Limb (tissue), 2 donors: ENCODE data around the gene NEK4.
A peak's percentile ranks its signal among the peaks of the same experiment; 100 is the strongest.

Source experiments
- DNase-seq, 2 donors: peaks; one replicate each; pipeline ENCODE4 v3.0.0-alpha.2; 2016; ENCODE audit errors: extremely low spot score in 2 of 2

Gene NEK4

DNA sequence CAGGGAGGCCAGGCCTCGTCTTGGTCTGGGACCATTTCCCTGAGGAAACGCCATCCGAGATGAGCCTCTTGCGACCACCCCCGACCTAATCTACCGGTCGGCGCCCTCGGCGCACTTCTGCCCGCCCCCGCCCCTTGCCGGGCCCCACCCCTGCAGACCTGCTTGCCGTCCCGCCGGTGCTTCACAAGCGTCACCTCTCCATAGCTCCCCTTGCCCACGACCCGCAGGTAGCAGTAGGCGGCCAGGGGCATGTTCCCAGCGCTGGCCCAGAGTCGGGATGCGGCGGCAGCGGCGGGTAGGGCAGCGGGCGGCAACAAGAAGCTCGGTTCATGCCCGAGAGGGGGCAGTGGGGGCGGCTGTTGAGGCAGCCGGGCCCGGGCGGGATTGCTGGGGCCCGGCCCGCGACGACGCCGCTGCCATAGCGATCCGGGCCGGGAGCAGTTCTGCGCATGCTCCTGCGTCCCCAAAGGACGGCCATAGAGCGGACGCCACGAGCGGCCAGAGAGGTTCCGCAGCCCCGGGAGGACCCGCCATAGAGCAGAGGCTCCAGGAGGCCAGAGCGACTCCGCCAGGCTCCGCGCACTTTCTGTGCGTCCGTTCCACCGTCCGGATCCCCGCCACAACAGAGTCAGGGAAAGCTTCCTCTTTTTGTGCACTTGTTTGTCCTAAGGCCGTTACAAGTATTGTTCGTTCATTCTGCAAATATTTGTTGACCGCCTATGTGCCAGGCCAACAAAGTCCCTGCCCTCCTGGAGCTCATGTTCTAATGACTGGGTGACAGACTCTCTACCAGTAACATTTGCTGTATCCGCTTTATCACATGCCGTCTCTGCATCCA, at the start of gene NEK4:
TSS of gene NEK4 (minus strand) at position 445 of the 838 bp plus-strand sequence. CDS start at position 251, 194 bp downstream.
- peak; percentile 93 to 94 for DNase-seq

GRCh38 chr3:52819936-52820335, 49.2 kb upstream of the NEK4 start:
- no peak for DNase-seq

- DNase-seq = no peak
Measured at GRCh38 chr3:52817860-52818259, 47.1 kb upstream of the NEK4 start.

DNA sequence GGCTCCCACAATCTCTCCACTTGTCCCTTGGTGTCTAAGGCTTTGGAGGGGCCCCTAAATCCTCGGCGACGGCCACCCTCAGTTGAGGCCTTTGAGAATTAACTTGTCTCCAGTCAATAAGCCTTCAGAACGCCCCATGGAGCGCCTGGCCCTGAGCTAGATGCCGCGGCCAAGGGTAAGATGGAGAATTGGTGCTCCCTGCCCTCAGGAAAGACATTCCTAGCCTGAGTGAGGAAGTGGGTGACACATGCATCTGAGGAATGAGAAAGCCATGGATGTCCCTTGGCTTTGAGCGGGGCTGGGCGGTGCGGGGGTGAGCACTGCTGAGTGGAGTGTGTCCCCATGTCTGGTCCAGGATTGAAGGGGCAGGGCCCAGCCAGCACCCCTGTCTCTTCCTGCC, 46.5 kb upstream of the NEK4 start:
- DNase-seq = no peak

DNA sequence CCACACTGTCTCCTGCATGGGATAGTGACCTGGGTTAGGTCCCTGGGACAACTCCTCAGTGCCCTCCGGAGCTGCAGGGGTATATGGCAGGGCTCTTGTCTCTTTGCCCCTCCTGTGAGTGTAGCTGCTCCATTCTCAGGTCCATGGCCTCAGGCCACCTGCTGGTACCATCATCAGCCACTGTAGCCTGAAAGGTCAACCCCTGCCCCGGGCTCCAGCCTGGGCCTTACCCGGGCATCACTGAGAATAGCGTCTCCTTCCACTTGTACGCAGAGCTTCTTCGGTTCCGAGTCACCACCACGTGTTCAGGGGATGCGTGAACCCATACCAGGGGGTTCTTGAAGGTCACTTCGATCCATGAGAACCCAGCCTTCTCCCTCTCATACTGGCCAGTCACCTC, 45.9 kb upstream of the NEK4 start:
- DNase-seq = no peak

DNA sequence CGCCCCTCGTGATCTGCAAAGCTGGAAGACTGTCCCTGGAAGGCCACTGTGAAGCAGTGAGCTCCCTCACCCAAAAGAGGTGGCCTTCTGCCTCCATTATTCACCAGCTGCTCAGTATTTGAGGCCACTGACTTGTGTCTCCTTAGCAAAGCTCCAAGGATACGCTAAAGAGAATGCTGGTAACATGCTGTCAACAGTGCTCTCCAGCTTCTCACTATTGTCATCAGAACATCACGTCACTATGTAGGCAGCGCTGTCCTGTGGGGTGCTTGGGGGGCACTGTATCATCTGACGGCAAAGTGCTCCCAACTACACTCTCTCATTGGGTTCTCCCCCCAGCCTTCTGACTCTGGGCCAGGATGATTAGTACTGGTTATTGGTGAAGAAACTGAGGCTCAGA, 45.5 kb upstream of the NEK4 start:
- DNase-seq = no peak

- DNase-seq = no peak
Measured at GRCh38 chr3:52813810-52814209, 43.1 kb upstream of the NEK4 start.

DNA sequence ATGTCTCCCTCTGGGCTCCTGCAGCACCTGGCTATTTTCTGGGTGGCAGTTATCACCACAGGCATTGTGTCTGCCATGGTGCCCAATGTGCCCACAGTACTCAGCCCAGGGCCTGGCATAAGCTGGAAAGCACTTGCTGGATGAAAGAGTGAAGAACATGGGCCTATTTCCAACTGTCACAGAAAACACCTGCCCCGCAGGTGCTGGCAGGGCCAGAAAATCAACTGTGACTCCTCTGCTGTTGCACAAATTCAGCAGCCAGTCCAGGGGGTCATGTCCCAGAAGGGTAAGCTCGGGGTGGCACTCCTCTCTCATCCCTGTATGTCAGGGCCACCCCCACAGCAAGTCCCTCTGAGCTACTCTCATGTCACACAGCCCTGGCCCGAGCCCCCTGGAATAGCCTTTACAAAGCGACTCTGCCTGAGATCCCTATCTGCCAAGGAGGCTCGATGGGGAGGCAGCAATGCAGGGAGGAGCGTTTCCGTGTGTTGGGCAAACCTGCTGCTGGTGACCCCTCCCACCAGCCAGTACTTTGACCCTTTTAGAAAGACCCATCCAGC, 40.8 kb upstream of the NEK4 start:
- DNase-seq = no peak

DNA sequence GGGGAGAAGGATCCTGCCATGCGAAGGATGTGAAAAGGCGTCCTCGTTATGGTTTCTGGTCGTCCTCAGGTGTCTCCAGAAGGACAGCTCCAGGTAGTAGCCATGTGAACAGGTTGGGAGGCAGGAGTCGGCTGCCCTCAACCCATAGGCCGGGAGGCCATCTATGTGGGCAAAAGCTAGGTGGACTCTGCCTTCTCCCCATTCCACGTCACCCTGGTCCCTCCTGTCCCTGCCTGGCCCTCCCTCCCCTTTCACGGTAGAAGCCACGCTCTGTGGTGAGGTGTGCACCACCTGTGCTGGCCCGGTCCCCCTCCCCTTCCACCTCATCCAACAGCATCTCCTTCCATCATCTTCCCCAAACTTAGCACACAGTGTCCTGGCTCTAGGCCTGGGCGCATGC, 40.2 kb upstream of the NEK4 start:
- no peak for DNase-seq

- DNase-seq = no peak
Measured at GRCh38 chr3:52809662-52810377, 39.1 kb upstream of the NEK4 start.

GRCh38 chr3:52809149-52809548, 38.4 kb upstream of the NEK4 start:
- no peak for DNase-seq

GRCh38 chr3:52805270-52806039, 34.7 kb upstream of the NEK4 start:
- no peak for DNase-seq

DNA sequence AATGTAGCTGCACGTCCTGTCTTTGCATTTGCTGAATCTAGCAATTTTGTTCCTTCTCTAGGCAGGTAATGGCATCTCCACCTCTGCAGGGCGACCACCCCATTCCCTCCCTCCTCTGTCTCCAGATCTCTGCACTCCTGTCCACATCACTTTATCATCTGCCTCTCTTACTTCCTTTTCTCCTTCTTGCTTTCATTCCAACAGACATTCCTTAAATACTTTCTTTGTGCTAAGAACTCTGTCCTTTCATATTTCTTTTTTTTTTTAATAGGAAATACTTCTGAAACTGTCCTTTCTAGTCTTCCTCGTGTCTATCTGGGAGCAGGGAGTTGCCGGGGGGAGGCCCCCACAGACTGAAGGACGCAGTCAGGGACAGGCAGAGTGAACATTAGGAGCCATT, 31.1 kb upstream of the NEK4 start:
- DNase-seq = no peak

GRCh38 chr3:52800079-52800478, 29.3 kb upstream of the NEK4 start:
- no peak for DNase-seq

- DNase-seq = no peak
Measured at GRCh38 chr3:52798978-52799476, 28.3 kb upstream of the NEK4 start.

- no peak for DNase-seq
Measured at GRCh38 chr3:52798376-52798977, 27.7 kb upstream of the NEK4 start.

- no peak for DNase-seq
Measured at GRCh38 chr3:52796411-52796810, 25.7 kb upstream of the NEK4 start.

- no peak for DNase-seq
Measured at GRCh38 chr3:52795298-52795900, 24.7 kb upstream of the NEK4 start.

DNA sequence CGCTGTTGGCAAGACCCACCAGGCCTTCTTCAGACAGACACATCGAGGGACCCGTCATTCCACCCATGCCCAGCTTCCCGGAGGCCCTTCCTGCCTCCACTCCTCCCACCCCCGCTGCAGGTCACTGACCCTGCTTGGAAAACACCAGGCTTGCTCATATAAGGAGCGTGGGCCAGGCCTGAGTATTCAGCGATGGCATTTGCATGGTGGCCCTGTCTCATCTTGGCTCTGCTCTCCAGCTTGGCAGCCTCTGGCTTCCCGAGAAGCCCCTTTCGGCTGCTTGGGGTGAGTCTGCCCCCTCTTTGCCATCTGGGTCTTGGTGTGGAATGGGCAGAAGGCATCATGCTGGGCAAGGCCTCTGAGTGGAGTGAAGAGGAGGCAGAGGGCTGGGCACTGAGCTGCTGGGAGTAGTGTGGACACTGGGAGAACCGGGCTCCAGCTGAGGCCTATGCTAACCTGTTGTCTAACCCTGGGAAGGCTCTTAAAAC, 23.9 kb upstream of the NEK4 start, which contains the start of gene ITIH3:
TSS of gene ITIH3 (plus strand) at position 185 of the 488 bp plus-strand sequence. CDS start at position 193, 8 bp downstream.
- no peak for DNase-seq
